H9 (cell line): Measurements from ENCODE around the gene MVD. TPM values are rescaled to one million over a fixed set of nuclear protein-coding genes. Genes with fewer than 3 reads are reported as not detected.

Source experiments
- DNase-seq: peaks from one replicate; pipeline ENCODE4 v3.0.0-alpha.2; 2017
- H2AFZ ChIP-seq: one replicate; pipeline ENCODE4 v1.6.1; 2013; ENCODE audit warnings: mild to moderate bottlenecking, low read length, control low read depth, moderate library complexity
- H2AK5ac ChIP-seq: 2 replicates; pipeline ENCODE4 v1.6.1; 2013; ENCODE audit warnings: low read length, control low read depth, mixed read lengths; ENCODE audit not compliant: insufficient read length
- H2BK120ac ChIP-seq: one replicate; pipeline ENCODE4 v1.6.1; 2013; ENCODE audit warnings: low read depth, mild to moderate bottlenecking, low read length, control low read depth, inconsistent platforms; ENCODE audit not compliant: poor library complexity, severe bottlenecking
- H2BK12ac ChIP-seq: 2 replicates; pipeline ENCODE4 v1.6.1; 2013; ENCODE audit warnings: low read length, control low read depth, mixed read lengths, low read depth; ENCODE audit not compliant: insufficient read length
- H2BK15ac ChIP-seq: 2 replicates; pipeline ENCODE4 v1.6.1; 2013; ENCODE audit warnings: low read depth, low read length, control low read depth
- H2BK20ac ChIP-seq: one replicate; pipeline ENCODE4 v1.6.1; 2013; ENCODE audit warnings: low read depth, mild to moderate bottlenecking, low read length, control low read depth, inconsistent platforms; ENCODE audit not compliant: poor library complexity, severe bottlenecking
- H2BK5ac ChIP-seq: 2 replicates; pipeline ENCODE4 v1.6.1; 2013; ENCODE audit warnings: low read length, control low read depth, mixed read lengths; ENCODE audit not compliant: insufficient read length
- H3K14ac ChIP-seq: 2 replicates; pipeline ENCODE4 v1.6.1; 2013; ENCODE audit warnings: low read length, control low read depth; ENCODE audit not compliant: insufficient read depth
- H3K18ac ChIP-seq: 2 replicates; pipeline ENCODE4 v1.6.1; 2013; ENCODE audit warnings: low read depth, mild to moderate bottlenecking, mixed read lengths, low read length, control low read depth; ENCODE audit not compliant: insufficient read length
- H3K23ac ChIP-seq: 2 replicates; pipeline ENCODE4 v1.6.1; 2013; ENCODE audit warnings: low read length, control low read depth, mixed read lengths, low read depth; ENCODE audit not compliant: insufficient read length
- H3K23me2 ChIP-seq: 2 replicates; pipeline ENCODE4 v1.6.1; 2013; ENCODE audit warnings: low read depth, mild to moderate bottlenecking, mixed read lengths, low read length, control low read depth; ENCODE audit not compliant: insufficient read length, poor library complexity, severe bottlenecking
- H3K27ac ChIP-seq: 2 replicates; pipeline ENCODE4 v1.5.1; 2013; ENCODE audit warnings: low read length, control low read depth, mixed read lengths, low read depth; ENCODE audit not compliant: insufficient read length
- H3K27me3 ChIP-seq: 2 replicates; pipeline ENCODE4 v1.6.1; 2013; ENCODE audit warnings: low read length, control low read depth, inconsistent platforms; ENCODE audit not compliant: insufficient read depth
- H3K4ac ChIP-seq: 2 replicates; pipeline ENCODE4 v1.6.1; 2013; ENCODE audit warnings: low read depth, mild to moderate bottlenecking, control low read depth, inconsistent platforms, low read length, moderate library complexity
- H3K4me1 ChIP-seq: 2 replicates; pipeline ENCODE4 v1.6.1; 2013; ENCODE audit warnings: low read length, control low read depth, inconsistent platforms; ENCODE audit not compliant: insufficient read depth
- H3K4me2 ChIP-seq: 2 replicates; pipeline ENCODE4 v1.6.1; 2013; ENCODE audit warnings: low read length, control low read depth, mixed read lengths; ENCODE audit not compliant: insufficient read length, insufficient read depth
- H3K56ac ChIP-seq: 2 replicates; pipeline ENCODE4 v1.6.1; 2013; ENCODE audit warnings: low read depth, mild to moderate bottlenecking, mixed read lengths, low read length, control low read depth; ENCODE audit not compliant: insufficient read length
- H3K79me1 ChIP-seq: 2 replicates; pipeline ENCODE4 v1.6.1; 2013; ENCODE audit warnings: low read depth, mild to moderate bottlenecking, moderate library complexity, low read length, control low read depth, inconsistent platforms; ENCODE audit not compliant: insufficient read depth, poor library complexity, severe bottlenecking
- H3K79me2 ChIP-seq: 2 replicates; pipeline ENCODE4 v1.6.1; 2013; ENCODE audit warnings: low read length, control low read depth, inconsistent platforms; ENCODE audit not compliant: insufficient read depth
- H3K9ac ChIP-seq: 2 replicates; pipeline ENCODE4 v1.6.1; 2013; ENCODE audit warnings: low read length, control low read depth, mixed read lengths; ENCODE audit not compliant: insufficient read length; ENCODE audit errors: extremely low read depth
- H3K9me3 ChIP-seq: one replicate; pipeline ENCODE4 v1.6.1; 2013; ENCODE audit warnings: low read depth, low read length, inconsistent platforms; ENCODE audit not compliant: control insufficient read depth
- H3T11ph ChIP-seq: one replicate; pipeline ENCODE4 v1.6.1; 2013; ENCODE audit warnings: mild to moderate bottlenecking, low read length, control low read depth, inconsistent platforms
- H4K20me1 ChIP-seq: one replicate; pipeline ENCODE4 v1.6.1; 2013; ENCODE audit not compliant: control insufficient read depth, insufficient read length, insufficient read depth
- H4K5ac ChIP-seq: 2 replicates; pipeline ENCODE4 v1.6.1; 2013; ENCODE audit warnings: low read depth, mild to moderate bottlenecking, mixed read lengths, low read length, control low read depth; ENCODE audit not compliant: insufficient read length
- H4K8ac ChIP-seq: replicated peaks from 2 replicates; pipeline ENCODE4 v1.6.1; 2013; ENCODE audit warnings: low read length, control low read depth, mixed read lengths, low read depth; ENCODE audit not compliant: insufficient read length
- H4K91ac ChIP-seq: 2 replicates; pipeline ENCODE4 v1.6.1; 2013; ENCODE audit warnings: low read depth, mild to moderate bottlenecking, moderate library complexity, mixed read lengths, low read length, control low read depth; ENCODE audit not compliant: insufficient read length
- H3K27ac Mint-ChIP-seq, 3 experiments: 2 replicates in 2 of 3; 3 replicates in 1 of 3; pipeline ENCODE4 v1.8.0; 2020 to 2021; ENCODE audit warnings: mixed read lengths in 3 of 3, mild to moderate bottlenecking in 1 of 3, moderate library complexity in 1 of 3
- H3K27me3 Mint-ChIP-seq: 2 replicates; pipeline ENCODE4 v1.8.0; 2021; ENCODE audit warnings: low read depth, mild to moderate bottlenecking, moderate library complexity, mixed read lengths
- H3K36me3 Mint-ChIP-seq, 3 experiments: 2 replicates in 2 of 3; 3 replicates in 1 of 3; pipeline ENCODE4 v1.8.0; 2020 to 2021; ENCODE audit warnings: low read depth in 3 of 3, mixed read lengths in 3 of 3; ENCODE audit not compliant: insufficient read depth in 1 of 3
- H3K4me1 Mint-ChIP-seq, 2 experiments: 2 replicates each; pipeline ENCODE4 v1.8.0; 2020; ENCODE audit warnings: mixed read lengths in 2 of 2
- H3K4me3 Mint-ChIP-seq, 2 experiments: 2 replicates in 1 of 2; 3 replicates in 1 of 2; pipeline ENCODE4 v1.8.0; 2020 to 2021; ENCODE audit warnings: mild to moderate bottlenecking in 2 of 2, mixed read lengths in 2 of 2, moderate library complexity in 1 of 2
- H3K9me3 Mint-ChIP-seq, 2 experiments: 2 replicates in 1 of 2; 3 replicates in 1 of 2; pipeline ENCODE4 v1.8.0; 2020; ENCODE audit warnings: mild to moderate bottlenecking in 2 of 2, mixed read lengths in 2 of 2, moderate library complexity in 1 of 2
- CTCF ChIP-seq: fragments of 200-600 bp; sonication (generic); conservative IDR thresholded peaks from 3 replicates; pipeline ENCODE4 v1.8.0; 2021; ENCODE audit warnings: antibody characterized with exemption, mild to moderate bottlenecking
- WGBS: extraction: QIAGEN DNeasy Blood & Tissue Kit; methylation state at CpG from one replicate; pipeline ENCODE4 v1.1.7; 2013; ENCODE audit warnings: missing lambda C conversion rate, low lambda C conversion rate, mixed read lengths; ENCODE audit not compliant: insufficient read length; ENCODE audit errors: extremely low coverage; 5-methylcytosine and 5-hydroxymethylcytosine counted together
- total RNA-seq: library from RNA; stranded (reverse); gene quantifications from 2 replicates; pipeline ENCODE4 v1.2.1, GENCODE V29; 2021

Gene MVD
- total RNA-seq, 1 experiment from 2014 or later, result 53.2 TPM

GRCh38 chr16:88643644-88643932, 19.3 kb downstream of the MVD start:
- H3K79me1 ChIP-seq, result no peaks in the 10 kb centered on the region
- H3K23ac ChIP-seq, result no peak overlapping the region
- no peak overlapping the region for H3T11ph ChIP-seq
- H2BK12ac ChIP-seq, result no peak overlapping the region
- no peak overlapping the region for H3K18ac ChIP-seq
- no peak overlapping the region for H3K4me2 ChIP-seq
- no peaks in the 10 kb centered on the region for H3K79me2 ChIP-seq
- no peak overlapping the region for H2BK5ac ChIP-seq
- H3K4ac ChIP-seq, result no peak overlapping the region
- Mint-ChIP-seq H3K4me1 (peaks cover 8 to 11% of the 10 kb centered on the region in 2 experiments), H3K9me3 (no peaks in the 10 kb centered on the region), H3K27me3 (peaks cover 10% of the 10 kb centered on the region), H3K36me3 (peaks cover 5 to 17% (median 15%) of the 10 kb centered on the region in 3 experiments; a peak in 6 of 7 replicates), H3K27ac (no peak overlapping the region), H3K4me3 (no peak overlapping the region)
- no peak overlapping the region for H2AK5ac ChIP-seq
- no peak for DNase-seq
- no peak overlapping the region for H2BK15ac ChIP-seq
- H2AFZ ChIP-seq, result no peak overlapping the region
- H3K4me1 ChIP-seq, result peaks cover 4% of the 10 kb centered on the region; the same call in 1 of the 2 replicates
- H3K27me3 ChIP-seq, result no peaks in the 10 kb centered on the region
- WGBS, result no CpG with 5 or more reads among the region's 9 CpGs
- H3K9me3 ChIP-seq, result no peaks in the 10 kb centered on the region
- H2BK120ac ChIP-seq, result no peak overlapping the region
- H3K27ac ChIP-seq, result no peak overlapping the region
- no peak overlapping the region for H4K5ac ChIP-seq
- H3K23me2 ChIP-seq, result no peaks in the 10 kb centered on the region
- H3K9ac ChIP-seq, result no peak overlapping the region
- H3K14ac ChIP-seq, result no peak overlapping the region
- no peak overlapping the region for H4K8ac ChIP-seq
- H4K91ac ChIP-seq, result no peak overlapping the region
- no peak overlapping the region for H2BK20ac ChIP-seq
- no peaks in the 10 kb centered on the region for H4K20me1 ChIP-seq
- no peak for TF ChIP-seq CTCF
- H3K56ac ChIP-seq, result no peak overlapping the region
